Neural cell (in vitro differentiated cells): ENCODE results near the gene AGBL3. TPM values are rescaled to one million over a fixed set of nuclear protein-coding genes. Genes with fewer than 3 reads are reported as not detected.

Source experiments
- H2AFZ ChIP-seq: fragments of 200-600, 300-800 bp; sonication (generic), shearing (Covaris generic); 2 replicates; pipeline ENCODE4 v1.6.0; 2014; ENCODE audit warnings: low read depth, mild to moderate bottlenecking, antibody characterized with exemption, low read length, moderate library complexity
- H3F3A ChIP-seq: fragments of 200-600 bp; shearing (Covaris generic); 2 replicates; pipeline ENCODE4 v1.6.1; 2016; ENCODE audit warnings: mild to moderate bottlenecking, moderate library complexity, mixed read lengths, antibody characterized with exemption, low read length; ENCODE audit not compliant: insufficient read depth, poor library complexity, severe bottlenecking
- H3K27ac ChIP-seq: fragments of 200-600, 300-800 bp; sonication (generic), shearing (Covaris generic); 2 replicates; pipeline ENCODE4 v1.5.1; 2014; ENCODE audit warnings: mild to moderate bottlenecking, low read length, moderate library complexity
- H3K27me3 ChIP-seq: fragments of 300-800, 200-600 bp; sonication (generic), shearing (Covaris generic); 2 replicates; pipeline ENCODE4 v1.6.0; 2014; ENCODE audit warnings: mild to moderate bottlenecking, low read depth, low read length, moderate library complexity; ENCODE audit not compliant: insufficient read depth
- H3K36me3 ChIP-seq: fragments of 300-800, 200-600 bp; sonication (generic), shearing (Covaris generic); 2 replicates; pipeline ENCODE4 v1.5.1; 2014; ENCODE audit warnings: mild to moderate bottlenecking, antibody characterized with exemption, low read length, moderate library complexity; ENCODE audit not compliant: insufficient read depth
- H3K4me2 ChIP-seq: fragments of 300-800, 200-600 bp; sonication (generic), shearing (Covaris generic); 2 replicates; pipeline ENCODE4 v1.6.0; 2014; ENCODE audit warnings: mild to moderate bottlenecking, low read length
- H3K4me3 ChIP-seq: fragments of 300-800, 200-600 bp; sonication (generic), shearing (Covaris generic); 2 replicates; pipeline ENCODE4 v1.5.1; 2014; ENCODE audit warnings: mild to moderate bottlenecking, low read length, moderate library complexity
- H3K79me2 ChIP-seq: fragments of 200-600 bp; shearing (Covaris generic); replicated peaks from 2 replicates; pipeline ENCODE4 v1.6.0; 2014; ENCODE audit warnings: mild to moderate bottlenecking, low read length, moderate library complexity; ENCODE audit not compliant: insufficient read depth
- H3K9ac ChIP-seq: fragments of 300-800, 200-600 bp; sonication (generic), shearing (Covaris generic); 2 replicates; pipeline ENCODE4 v1.6.1; 2016; ENCODE audit warnings: mild to moderate bottlenecking, low read length, mixed read lengths
- H3K9me2 ChIP-seq: fragments of 200-600 bp; shearing (Covaris generic); 2 replicates; pipeline ENCODE4 v1.6.1; 2016; ENCODE audit warnings: mild to moderate bottlenecking, low read length, mixed read lengths; ENCODE audit not compliant: insufficient read depth
- H3K9me3 ChIP-seq: fragments of 200-600, 300-800 bp; sonication (generic), shearing (Covaris generic); 2 replicates; pipeline ENCODE4 v1.6.1; 2016; ENCODE audit warnings: mild to moderate bottlenecking, mixed run types, low read length, moderate library complexity, mixed read lengths
- H4K20me1 ChIP-seq: fragments of 200-600 bp; shearing (Covaris generic); 2 replicates; pipeline ENCODE4 v1.6.1; 2016; ENCODE audit warnings: mild to moderate bottlenecking, mixed run types; ENCODE audit not compliant: insufficient read depth
- EP300 ChIP-seq: fragments of 450-650 bp; conservative IDR thresholded peaks from 2 replicates; pipeline ENCODE4 v1.6.1; 2014; ENCODE audit warnings: antibody characterized with exemption, mild to moderate bottlenecking, moderate library complexity; ENCODE audit not compliant: poor library complexity, severe bottlenecking
- EZH2 ChIP-seq: fragments of 200-600, 300-800 bp; shearing (Covaris generic), sonication (generic); IDR thresholded peaks from 2 replicates; pipeline ENCODE4 v1.6.1; 2014; ENCODE audit warnings: antibody characterized with exemption, low read length, borderline replicate concordance, mild to moderate bottlenecking; ENCODE audit not compliant: insufficient read depth, poor library complexity, severe bottlenecking
- MXI1 ChIP-seq: fragments of 450-650 bp; conservative IDR thresholded peaks from 2 replicates; pipeline ENCODE4 v1.6.1; 2014; ENCODE audit warnings: antibody characterized with exemption, mild to moderate bottlenecking; ENCODE audit not compliant: poor library complexity, severe bottlenecking
- POLR2AphosphoS5 ChIP-seq: IDR thresholded peaks from 2 replicates; pipeline ENCODE4 v1.6.1; 2012
- RAD21 ChIP-seq: fragments of 450-650 bp; conservative IDR thresholded peaks from 2 replicates; pipeline ENCODE4 v1.6.1; 2014; ENCODE audit warnings: antibody characterized with exemption, mild to moderate bottlenecking, moderate library complexity
- SMC3 ChIP-seq: fragments of 450-650 bp; conservative IDR thresholded peaks from 2 replicates; pipeline ENCODE4 v1.6.1; 2014; ENCODE audit warnings: antibody characterized with exemption, mild to moderate bottlenecking, moderate library complexity; ENCODE audit not compliant: poor library complexity
- TAF1 ChIP-seq: IDR thresholded peaks from 2 replicates; pipeline ENCODE4 v1.6.1; 2012; ENCODE audit warnings: low read depth
- polyA plus RNA-seq: library from polyadenylated mRNA; depleted of rRNA; stranded (reverse); fragments of >200 nt; gene quantifications from 2 replicates; pipeline ENCODE4 v1.2.3, GENCODE V29; 2014
- TF ChIP-seq, protein P1 (sequence below): fragments of 450-650 bp; IDR thresholded peaks from 2 replicates; pipeline ENCODE4 v1.5.1; 2014; ENCODE audit warnings: antibody characterized with exemption, mild to moderate bottlenecking, moderate library complexity; ENCODE audit not compliant: poor library complexity, severe bottlenecking
- TF ChIP-seq, protein P2 (sequence below): IDR thresholded peaks from 2 replicates; pipeline ENCODE4 v1.6.1; 2012; ENCODE audit warnings: borderline replicate concordance

The AGBL3 gene
- polyA plus RNA-seq, 1 donor from 2014 or later: 9.5 TPM

DNA sequence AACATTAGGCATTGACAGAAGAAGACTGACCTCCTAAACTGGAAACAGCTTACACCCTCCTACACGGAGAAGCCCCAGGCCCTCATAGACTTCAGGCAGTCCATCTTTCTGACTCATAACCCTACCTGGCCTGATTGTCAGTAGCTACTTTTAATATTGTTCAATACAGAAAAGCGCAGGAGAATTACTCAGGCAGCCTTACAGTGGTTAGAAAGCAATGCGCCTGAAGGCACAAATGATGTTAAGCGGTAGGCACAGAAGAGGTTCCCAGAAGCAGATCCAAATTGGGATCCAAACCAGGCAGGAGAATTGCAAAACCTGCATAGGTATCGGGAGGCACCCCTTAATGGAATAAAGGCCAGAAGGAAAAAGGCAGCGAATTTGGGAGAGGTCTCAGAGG lies 189.6 kb downstream of the AGBL3 start:
- H3K27me3 ChIP-seq: no peaks in the 10 kb centered on the region
- TF ChIP-seq MXI1 (no peak), SMC3 (no peak), RAD21 (no peak), EP300 (no peak), TAF1 (no peak), POLR2AphosphoS5 (no peak), EZH2 (no peak)
- TF ChIP-seq, protein P1, sequence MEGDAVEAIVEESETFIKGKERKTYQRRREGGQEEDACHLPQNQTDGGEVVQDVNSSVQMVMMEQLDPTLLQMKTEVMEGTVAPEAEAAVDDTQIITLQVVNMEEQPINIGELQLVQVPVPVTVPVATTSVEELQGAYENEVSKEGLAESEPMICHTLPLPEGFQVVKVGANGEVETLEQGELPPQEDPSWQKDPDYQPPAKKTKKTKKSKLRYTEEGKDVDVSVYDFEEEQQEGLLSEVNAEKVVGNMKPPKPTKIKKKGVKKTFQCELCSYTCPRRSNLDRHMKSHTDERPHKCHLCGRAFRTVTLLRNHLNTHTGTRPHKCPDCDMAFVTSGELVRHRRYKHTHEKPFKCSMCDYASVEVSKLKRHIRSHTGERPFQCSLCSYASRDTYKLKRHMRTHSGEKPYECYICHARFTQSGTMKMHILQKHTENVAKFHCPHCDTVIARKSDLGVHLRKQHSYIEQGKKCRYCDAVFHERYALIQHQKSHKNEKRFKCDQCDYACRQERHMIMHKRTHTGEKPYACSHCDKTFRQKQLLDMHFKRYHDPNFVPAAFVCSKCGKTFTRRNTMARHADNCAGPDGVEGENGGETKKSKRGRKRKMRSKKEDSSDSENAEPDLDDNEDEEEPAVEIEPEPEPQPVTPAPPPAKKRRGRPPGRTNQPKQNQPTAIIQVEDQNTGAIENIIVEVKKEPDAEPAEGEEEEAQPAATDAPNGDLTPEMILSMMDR: no peak
- TF ChIP-seq, protein P2, sequence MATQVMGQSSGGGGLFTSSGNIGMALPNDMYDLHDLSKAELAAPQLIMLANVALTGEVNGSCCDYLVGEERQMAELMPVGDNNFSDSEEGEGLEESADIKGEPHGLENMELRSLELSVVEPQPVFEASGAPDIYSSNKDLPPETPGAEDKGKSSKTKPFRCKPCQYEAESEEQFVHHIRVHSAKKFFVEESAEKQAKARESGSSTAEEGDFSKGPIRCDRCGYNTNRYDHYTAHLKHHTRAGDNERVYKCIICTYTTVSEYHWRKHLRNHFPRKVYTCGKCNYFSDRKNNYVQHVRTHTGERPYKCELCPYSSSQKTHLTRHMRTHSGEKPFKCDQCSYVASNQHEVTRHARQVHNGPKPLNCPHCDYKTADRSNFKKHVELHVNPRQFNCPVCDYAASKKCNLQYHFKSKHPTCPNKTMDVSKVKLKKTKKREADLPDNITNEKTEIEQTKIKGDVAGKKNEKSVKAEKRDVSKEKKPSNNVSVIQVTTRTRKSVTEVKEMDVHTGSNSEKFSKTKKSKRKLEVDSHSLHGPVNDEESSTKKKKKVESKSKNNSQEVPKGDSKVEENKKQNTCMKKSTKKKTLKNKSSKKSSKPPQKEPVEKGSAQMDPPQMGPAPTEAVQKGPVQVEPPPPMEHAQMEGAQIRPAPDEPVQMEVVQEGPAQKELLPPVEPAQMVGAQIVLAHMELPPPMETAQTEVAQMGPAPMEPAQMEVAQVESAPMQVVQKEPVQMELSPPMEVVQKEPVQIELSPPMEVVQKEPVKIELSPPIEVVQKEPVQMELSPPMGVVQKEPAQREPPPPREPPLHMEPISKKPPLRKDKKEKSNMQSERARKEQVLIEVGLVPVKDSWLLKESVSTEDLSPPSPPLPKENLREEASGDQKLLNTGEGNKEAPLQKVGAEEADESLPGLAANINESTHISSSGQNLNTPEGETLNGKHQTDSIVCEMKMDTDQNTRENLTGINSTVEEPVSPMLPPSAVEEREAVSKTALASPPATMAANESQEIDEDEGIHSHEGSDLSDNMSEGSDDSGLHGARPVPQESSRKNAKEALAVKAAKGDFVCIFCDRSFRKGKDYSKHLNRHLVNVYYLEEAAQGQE: no peak
- no peaks in the 10 kb centered on the region for H3K36me3 ChIP-seq
- no peak overlapping the region for H3K4me2 ChIP-seq
- no peaks in the 10 kb centered on the region for H3K9me2 ChIP-seq
- H2AFZ ChIP-seq: no peak overlapping the region
- H4K20me1 ChIP-seq: no peaks in the 10 kb centered on the region
- H3K79me2 ChIP-seq: no peaks in the 10 kb centered on the region
- no peak overlapping the region for H3K9ac ChIP-seq
- no peak overlapping the region for H3K4me3 ChIP-seq
- no peak overlapping the region for H3K27ac ChIP-seq
- no peaks in the 10 kb centered on the region for H3F3A ChIP-seq
- H3K9me3 ChIP-seq: no peaks in the 10 kb centered on the region

DNA sequence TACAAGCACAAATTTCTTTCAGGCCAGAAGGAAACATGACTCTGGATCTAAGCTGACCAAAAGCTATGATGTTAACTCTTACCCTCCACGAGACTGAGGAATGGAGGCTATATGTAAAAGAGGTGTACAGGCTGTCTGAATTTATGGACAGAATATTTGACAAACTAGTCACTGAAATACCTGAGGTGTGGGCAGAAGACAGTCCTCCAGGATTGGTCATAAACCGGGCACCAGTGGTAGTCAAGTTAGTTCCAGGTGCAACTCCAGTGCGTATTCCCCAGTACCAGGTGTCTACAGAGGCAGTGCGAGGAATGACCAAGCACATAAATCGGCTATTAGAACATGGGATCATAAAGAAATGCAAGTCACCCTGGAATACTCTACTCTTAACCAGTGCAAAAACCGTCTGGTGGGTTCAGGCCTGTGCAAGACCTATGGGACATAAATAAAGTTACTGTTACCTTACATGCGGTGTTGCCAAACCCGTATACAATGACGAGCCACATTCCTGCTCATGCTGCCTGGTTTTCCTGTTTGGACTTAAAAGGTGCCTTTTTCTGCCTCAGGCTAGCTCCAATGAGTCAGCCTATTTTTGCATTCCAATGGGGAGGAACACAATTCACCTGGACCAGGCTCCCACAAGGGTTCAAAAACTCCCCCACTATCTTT lies 190.9 kb downstream of the AGBL3 start:
- no peak overlapping the region for H3K9ac ChIP-seq
- no peaks in the 10 kb centered on the region for H3K9me2 ChIP-seq
- no peaks in the 10 kb centered on the region for H3K79me2 ChIP-seq
- H3K4me2 ChIP-seq: no peak overlapping the region
- H4K20me1 ChIP-seq: no peaks in the 10 kb centered on the region
- H2AFZ ChIP-seq: no peak overlapping the region
- H3K27me3 ChIP-seq: no peaks in the 10 kb centered on the region
- H3K27ac ChIP-seq: no peak overlapping the region
- TF ChIP-seq SMC3 (no peak), RAD21 (no peak), POLR2AphosphoS5 (no peak), EP300 (no peak), TAF1 (no peak), MXI1 (no peak), EZH2 (no peak)
- TF ChIP-seq, protein P1: no peak
- TF ChIP-seq, protein P2: no peak
- no peaks in the 10 kb centered on the region for H3F3A ChIP-seq
- no peaks in the 10 kb centered on the region for H3K36me3 ChIP-seq
- H3K4me3 ChIP-seq: no peak overlapping the region
- H3K9me3 ChIP-seq: peaks cover 8% of the 10 kb centered on the region
